Measurements from ENCODE around the gene SYNDIG1.

Gene SYNDIG1

DNA sequence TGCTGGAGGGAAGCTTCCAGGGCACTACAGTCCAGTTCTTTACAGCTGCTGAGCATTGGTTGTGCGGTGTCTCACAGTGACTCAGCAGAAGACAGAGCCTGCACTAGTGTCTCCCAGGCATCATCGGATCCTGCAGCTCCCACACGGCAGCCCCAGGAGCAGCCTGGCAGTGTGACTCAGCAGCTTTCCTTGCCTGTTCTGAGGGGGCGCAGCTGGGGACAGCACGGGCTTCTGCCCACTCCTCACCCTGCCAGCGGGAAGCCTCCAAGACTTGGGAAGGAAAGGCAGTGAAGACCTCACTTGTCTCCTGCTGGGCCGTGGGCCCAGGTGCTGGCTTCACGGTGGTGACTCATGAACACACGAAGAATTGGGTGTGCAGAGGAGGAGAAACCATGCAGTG is 165.4 kb downstream of the SYNDIG1 start:
- no peak for DNase-seq (ENCODE audit: low spot score)

DNA sequence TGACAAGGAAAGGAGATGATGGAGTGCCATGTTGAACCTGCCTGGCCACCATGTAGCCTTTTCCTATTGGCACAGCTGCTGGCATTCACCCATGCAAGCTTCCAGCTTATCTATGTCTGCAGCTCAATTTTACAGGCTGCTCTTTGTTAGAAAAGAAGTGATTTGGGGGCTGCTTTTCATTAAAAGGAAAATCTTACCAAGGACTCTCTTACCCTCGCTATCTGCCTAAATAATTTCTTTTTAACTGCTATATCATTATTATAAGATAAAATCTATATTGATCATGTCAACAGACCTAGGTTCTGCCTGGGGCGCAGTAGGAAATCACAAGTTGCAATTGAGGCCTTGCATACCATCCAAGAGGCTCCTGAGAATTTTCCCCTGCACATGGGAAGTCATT is 167.2 kb downstream of the SYNDIG1 start:
- DNase-seq (ENCODE audit: low spot score), result no peak

DNA sequence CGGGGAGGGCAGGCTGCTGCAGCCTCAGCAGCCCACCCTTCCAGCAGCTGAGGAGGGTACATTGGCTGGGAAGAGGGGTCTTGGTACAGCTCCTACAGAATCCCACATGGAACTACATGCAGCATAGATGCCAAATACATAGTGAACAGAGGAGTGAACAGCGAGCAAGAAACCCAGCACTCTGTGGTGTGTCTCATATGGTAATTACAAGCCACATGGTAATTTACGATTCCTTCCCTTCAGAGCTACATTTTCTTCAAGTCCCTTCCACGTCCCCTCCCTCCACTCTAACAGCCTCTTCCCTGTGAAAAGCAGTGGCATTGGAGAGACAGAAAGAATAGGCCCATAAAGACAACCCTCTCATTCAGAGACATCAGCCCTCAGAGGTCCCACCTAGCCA is 167.7 kb downstream of the SYNDIG1 start:
- DNase-seq (ENCODE audit: low spot score), result no peak

DNA sequence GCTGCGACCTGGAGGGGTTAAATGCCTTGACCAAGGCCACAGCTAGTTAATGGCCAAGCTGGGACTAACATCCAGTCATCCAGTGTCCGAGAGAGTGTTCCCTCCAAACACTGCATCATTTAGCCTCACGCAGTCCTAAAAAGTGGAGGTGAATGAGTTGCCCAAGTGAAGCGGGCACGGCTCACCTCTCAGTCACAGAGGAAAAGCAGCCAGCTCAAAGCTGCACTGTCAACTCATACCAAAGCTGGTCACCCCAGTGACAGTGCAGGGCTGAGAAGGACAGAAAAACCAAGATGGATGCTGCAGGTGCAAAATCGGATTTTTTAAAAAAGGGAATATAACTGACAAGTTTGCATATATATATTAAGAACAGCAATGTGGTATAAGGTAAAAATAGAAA is 168.5 kb downstream of the SYNDIG1 start:
- DNase-seq (ENCODE audit: low spot score), result no peak

DNA sequence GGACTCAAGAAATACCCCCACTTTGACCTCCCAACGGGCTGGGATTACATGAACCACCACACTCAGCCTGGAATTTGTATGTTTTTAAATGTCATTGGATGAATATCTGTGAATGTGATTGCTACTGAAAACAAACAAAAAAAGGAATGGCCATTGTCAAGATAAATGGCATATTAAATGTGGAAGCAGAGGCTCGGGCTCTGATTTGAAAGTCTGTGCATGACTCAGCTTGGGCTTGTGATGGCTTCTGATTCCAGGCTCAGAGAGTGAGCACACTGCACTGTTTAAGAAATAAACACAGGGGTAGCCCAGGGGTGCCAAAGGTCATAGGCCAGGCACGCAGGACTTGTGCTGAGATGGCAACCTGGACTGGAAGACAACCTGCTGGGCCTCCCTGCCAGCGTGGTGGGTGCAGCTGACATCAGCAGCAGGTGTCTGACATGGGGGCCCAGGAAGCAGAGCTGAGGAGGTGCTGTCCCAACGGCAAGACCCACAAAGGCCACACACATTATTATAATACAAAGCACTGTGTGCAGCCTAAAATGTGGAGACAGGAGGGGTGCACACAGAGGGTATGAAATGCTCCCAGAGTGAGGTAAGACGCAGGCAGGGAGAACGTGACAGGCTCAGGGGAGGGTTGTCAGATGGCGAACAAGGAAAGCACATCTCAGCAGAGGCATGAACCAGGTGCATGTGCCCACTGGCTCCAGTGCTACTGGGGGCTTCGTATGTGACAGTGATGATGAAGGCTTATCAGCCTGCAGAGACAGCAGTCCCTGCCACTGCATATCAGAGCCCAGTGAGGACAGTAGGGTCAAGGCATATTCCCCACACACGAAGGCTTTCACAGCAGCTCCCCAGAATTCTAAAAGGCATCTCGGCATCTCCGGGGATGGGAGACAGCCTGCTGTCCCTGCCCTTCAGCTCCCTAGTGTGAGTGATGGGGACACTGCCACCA is 169.4 kb downstream of the SYNDIG1 start:
- DNase-seq (ENCODE audit: low spot score), result no peak

DNA sequence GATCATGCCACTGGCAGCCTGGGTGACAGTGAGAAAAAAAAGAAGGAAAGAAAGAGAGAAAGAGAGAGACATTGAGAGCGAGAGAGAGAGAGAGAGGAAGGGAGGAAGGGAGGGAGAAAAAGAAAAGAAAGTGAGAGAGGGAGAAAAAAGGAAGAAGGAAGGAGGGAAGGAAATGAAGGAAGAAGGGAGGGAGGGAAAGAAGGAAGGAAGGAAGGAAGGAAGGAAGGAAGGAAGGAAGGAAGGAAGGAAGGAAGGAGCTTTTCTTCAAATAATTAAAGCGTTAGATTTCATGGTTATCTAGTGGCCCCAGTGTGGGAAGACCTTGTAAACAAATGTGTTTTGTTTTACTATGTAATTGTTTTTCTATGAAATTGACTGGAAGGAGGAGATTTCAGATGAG is 170.8 kb downstream of the SYNDIG1 start:
- no peak for DNase-seq (ENCODE audit: low spot score)

DNA sequence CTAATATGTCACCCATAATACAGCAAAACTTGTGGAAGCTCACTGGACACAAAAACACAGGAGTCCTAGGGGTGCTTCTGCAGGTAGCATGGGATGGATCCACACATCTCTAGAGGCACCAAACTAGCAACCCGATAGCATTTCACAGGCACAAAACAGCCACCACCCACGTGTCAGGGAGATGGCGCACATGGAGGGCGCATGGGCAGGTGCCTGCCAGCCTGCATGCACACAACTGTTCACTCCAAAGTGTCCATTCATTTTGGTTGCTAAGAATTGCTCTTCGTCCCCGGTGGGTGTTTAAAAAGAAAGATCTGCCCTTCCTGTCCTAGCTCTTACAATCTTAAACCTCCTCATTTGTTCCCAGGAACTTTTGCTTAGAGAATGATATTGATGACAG is 171.3 kb downstream of the SYNDIG1 start:
- no peak for DNase-seq (ENCODE audit: low spot score)

DNA sequence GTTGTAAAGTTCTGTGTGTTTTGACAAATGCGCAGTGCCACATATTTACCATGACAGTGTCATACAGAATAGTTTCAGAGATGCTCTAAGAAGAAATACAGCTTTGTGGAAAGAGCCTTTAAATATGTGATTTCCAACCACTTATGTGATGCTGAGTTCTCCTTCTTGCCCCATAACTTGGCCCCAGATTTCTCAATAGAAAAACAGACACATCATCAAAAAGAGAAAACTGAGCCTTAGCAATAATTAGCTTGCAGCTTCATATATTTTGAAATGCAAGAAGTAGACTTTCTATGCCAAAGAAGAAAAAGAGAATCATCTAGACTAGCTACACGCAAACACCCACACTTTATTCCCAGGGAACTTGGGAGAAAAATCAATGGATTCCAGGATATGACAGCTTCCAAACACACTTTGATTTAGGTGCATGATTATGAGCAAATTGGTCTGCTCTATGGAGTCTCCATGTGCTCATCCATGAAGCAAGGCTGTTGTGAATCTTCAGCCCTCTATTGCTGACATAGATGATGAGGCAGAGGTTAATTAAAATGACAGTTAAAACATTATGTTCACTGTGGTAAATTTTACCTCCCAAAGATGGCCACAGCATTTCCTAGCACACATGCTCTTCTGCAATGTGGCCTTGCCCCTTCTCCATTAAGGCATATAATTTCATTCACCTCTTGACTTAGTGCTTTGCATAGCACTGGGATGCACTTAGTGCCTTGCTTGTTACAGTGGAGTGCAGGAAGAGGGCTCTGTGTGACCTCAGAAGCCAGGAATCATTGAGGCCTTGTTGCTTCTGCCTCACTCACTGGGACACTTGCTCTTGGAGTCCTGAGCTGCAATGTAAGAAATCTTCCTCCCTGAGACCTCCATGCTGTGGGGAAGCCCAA is 174.6 kb downstream of the SYNDIG1 start:
- no peak for DNase-seq (ENCODE audit: low spot score)

DNA sequence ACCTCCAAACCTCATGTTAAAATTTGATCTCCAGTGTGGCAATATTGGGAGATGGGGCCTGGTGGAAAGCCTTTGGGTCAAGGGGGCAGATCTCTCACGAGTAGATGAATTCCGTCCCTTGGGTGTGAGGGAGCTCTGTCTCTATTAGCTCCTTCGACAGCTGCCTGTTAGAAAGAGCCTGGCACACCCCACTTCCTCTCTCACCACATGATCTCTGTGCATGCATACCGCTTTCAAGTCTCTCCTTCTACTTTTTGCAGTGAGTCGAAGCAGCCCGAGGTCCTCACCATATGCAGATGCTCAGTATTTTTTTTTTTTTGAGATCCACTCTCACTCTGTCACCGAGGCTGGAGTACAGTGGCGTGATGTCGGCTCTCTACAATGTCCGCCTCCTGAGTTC is 176.9 kb downstream of the SYNDIG1 start:
- DNase-seq (ENCODE audit: low spot score), result no peak

DNA sequence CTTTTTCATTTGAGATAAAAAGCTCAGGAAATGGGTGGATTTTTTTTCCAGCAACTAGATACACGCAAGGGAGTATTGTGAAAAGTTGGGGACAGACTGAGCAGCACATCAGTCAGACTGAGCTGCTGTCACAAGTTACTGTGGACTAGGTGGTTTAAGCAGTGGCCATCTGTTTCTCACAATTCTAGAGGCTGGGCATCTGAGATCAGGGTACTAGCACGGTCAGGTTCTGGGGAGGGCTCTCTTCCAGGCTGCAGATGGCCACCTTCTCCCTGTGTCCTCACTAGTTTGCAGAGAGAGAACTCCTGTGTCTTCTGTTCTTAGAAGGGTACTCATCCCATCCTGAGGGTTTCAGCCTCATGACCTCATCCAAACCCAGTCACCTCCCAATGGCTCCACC is 178.3 kb downstream of the SYNDIG1 start:
- no peak for DNase-seq (ENCODE audit: low spot score)

DNA sequence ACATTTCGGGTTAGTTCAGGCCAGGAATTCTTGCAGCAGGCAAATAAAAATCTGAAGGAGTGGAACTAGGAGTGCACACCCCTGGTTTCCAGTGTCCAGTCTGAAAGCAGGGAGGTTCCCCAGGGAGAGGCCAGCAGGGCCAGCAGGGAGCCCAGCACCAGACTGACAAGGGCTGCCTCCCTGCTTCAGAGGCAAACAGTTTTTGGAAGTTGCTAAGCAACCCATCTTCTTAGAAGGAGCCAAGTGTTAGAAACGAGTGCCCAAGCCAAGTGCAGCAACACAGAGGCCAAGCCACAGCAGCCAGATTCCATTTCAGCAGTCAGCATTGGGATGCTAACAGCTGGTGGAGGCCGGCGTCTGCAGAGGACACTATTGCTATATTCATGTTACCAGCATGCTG is 179.1 kb downstream of the SYNDIG1 start:
- DNase-seq (ENCODE audit: low spot score), result no peak

DNA sequence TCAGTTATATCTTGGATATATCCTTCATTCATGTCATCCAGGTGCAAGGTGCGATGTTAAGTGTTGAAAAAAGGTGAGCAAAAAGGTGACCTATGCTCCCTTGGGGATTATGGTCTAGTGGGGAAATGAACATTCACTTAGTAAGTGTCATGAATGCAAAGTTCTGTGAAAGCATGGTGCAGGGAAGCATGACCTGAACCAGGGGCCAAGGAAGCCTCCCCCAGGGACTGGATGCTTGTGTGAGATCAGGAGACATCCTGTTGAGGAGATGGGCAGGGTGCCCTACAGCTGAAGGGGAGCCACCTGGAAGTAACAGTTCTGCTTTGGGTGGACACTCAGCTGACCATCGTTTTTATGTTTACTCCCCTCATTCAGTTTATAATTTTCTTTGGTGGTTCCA is 179.5 kb downstream of the SYNDIG1 start:
- DNase-seq (ENCODE audit: low spot score), result no peak

DNA sequence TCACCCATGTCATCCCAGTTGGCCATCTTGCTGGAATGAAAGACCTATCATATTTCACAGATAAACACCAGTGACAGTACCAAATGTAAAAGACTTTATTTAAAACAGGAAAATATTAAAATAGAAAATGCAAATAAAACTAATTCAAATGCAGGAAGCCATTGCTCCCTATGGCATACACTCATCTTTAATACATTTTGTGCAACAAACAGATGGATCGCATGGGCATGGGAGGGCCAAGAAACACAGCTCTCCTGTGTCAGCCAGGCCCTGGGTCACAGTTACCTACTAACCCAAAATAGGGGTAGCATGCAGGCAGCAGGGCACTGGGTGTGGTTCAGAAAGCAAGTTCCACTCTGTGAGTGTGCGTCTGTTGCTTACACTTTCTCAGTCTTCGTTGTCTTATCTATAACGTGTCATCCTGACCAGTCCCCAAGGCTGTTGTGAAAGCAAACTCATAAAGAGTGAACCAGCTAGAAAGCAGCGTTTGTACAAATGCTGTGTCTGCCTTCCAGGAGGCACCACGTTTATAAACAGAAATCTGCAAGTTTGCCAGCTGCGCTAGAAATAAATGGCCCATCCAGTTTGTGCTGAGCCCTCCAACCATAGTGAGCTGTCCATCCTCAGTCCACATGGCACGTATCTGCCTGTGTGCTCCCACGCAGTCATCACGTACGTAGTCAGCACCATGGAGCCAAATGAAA is 180.5 kb downstream of the SYNDIG1 start:
- DNase-seq (ENCODE audit: low spot score), result no peak

DNA sequence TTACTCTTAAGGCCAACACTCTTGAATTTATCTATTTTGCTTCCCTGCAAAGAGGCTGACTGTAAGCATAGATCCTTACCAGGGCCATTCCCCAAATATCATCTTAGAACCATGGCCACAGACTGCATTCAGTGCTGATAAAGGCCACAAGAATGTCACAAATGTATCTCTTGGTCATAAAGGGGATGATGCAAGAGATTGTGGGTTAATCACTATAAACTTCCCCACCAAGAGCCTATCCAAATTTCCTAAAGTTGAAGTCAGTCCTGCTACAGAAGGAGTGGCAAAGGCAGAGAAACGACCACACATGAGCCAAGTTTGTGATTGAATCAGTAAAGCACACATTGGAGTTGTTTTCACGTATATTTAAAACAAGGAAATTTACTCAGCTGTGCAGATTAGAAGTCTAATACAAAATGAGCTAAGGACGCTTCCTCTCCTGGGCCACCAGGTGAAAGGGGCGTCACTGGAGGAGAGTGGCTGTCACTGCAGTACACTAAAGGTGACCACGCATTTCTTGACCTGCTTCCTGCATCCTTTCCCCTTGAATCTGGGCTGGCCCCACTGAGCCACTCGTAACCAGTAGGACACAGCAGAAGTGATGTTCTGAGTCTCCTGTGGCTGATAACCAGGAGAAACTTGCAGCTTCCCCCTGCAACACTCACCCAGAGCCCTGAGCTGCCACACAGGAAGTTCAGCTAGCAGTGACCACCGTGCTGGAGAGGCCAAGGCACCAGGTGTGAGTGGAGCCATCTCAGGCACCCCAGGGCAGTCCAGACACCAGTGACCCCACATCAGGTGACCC is 181.9 kb downstream of the SYNDIG1 start:
- DNase-seq (ENCODE audit: low spot score), result no peak

DNA sequence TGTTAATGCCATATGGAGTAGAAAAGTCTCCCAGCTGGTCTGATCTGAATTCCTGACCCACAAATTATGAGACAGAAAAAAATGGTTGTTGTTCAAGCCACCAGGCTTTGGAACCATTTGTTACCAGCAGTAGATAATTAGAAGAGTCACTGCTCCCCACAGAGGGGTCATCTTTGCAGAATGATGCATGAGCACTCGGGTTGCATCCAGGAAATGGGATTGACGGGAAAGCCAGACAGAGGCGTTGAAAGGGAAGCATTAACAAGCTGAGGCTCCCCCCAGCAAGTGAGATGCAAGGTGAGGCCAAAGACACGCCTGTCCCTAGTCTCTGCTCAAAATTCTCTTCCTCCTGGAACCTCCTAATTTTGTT is 182.5 kb downstream of the SYNDIG1 start:
- no peak for DNase-seq (ENCODE audit: low spot score)

DNA sequence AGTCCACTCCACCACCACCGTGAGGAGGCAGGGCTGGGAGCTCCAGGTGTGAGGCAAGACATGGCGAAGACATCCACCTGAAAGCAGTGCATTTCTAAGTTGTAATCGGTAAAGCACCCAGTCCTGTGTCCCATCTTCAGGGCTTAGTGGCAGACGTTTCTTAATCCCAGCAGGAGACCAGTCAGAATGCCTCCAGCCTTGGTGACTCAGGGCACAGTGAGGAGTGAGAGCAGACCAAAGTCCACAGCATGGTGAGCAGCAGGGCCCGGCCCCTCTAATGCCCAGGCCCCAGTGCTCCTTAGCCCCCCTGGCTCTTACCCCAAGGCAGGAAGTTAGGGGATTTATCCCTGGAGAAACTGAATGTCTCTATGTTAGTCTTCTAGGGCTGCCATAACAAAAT is 183.9 kb downstream of the SYNDIG1 start:
- no peak for DNase-seq (ENCODE audit: low spot score)

DNA sequence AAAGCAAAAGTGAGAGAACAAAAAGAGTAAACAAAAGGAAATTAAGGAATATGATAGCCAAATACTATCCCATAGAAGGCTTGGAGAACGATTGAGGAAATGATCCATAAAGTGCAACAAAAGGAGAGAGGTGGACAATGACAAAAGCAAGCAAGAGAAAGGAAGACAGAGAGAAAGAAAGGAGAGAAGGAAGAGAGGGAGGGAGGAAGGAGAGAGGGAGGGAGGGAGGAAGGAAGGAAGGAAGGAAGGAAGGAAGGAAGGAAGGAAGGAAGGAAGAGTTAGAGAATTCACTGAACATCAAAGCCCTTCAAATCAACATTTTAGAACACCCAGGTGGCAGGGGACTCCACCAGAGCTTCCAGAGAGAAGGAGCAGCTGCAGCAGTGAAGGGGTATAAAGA is 185.0 kb downstream of the SYNDIG1 start:
- DNase-seq (ENCODE audit: low spot score), result no peak

DNA sequence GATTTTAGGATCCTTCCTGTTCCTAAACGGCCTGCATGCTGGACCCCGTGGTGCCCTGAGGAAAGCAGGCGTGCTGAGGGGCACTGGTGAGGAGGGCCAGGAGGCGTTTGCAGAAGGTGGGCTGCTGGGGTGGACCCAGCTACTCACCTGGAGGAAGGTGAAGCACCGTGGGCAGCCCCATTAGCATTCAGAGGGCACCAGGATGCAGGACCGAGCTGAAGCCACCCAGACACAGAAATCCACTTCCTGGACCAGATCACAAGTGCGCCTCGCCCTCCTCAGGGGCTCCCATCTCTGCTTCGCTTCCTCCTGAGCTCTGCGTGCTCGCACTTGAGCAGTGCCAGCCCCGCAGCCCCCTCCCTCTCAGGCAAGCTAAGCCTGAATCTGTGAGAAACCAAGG is 187.0 kb downstream of the SYNDIG1 start:
- DNase-seq (ENCODE audit: low spot score), result no peak

DNA sequence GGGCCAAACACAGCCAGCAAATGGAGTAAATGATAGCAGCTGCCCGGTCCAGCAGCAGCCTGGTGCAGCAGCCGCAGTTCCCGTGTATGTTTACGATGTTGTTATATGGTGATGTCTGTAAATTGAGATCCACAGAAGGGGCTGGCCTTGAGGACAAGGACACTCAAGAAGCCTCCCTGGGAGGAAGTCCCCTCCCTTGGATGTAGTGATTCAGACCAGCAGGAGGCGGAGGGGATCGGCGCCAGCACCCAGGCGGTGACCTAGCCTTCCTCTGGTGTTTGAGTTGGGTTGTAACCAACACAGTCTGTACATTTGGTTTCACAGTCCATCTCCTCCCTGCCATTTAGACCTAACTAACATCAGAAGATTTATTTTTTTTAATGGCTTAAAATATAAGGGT is 187.8 kb downstream of the SYNDIG1 start:
- no peak for DNase-seq (ENCODE audit: low spot score)

DNA sequence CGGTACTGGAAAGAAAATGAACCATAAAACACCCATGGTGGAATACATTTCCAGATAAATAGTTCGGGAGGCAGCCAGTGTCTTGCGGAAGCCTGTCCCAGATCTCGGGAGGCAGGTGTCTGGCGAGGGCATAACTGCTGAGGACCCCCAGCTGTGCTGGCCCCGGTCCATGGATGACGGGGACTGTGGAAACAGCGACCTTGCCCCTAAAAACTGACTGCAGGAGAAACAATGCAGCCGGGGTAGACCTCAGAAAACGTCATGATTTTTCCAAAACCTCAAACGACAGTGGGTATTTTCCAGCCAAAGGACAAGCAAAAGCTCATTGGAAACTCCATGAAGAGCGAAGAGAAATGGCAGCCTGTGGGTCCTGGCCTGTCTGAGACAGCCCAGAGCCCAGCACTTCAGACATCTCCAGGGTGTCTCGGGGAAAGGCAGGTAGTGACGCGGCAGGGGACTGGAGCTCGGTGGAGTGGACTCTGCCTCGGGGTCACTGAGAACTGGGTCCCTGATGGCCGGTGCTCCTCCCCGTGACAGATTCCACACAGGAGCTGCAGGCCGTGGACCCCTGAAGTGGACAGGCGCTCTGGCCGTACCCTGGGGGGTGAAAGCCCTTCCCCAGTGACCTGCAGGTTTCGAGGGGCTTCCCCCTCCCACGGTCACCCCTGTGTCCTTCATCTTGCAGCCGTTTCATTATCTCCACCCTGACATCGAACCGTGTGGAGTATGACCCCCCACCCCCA is 188.6 kb downstream of the SYNDIG1 start:
- no peak for DNase-seq (ENCODE audit: low spot score)
